ENCODE data around the gene SUPT4H1.

The SUPT4H1 gene

DNA sequence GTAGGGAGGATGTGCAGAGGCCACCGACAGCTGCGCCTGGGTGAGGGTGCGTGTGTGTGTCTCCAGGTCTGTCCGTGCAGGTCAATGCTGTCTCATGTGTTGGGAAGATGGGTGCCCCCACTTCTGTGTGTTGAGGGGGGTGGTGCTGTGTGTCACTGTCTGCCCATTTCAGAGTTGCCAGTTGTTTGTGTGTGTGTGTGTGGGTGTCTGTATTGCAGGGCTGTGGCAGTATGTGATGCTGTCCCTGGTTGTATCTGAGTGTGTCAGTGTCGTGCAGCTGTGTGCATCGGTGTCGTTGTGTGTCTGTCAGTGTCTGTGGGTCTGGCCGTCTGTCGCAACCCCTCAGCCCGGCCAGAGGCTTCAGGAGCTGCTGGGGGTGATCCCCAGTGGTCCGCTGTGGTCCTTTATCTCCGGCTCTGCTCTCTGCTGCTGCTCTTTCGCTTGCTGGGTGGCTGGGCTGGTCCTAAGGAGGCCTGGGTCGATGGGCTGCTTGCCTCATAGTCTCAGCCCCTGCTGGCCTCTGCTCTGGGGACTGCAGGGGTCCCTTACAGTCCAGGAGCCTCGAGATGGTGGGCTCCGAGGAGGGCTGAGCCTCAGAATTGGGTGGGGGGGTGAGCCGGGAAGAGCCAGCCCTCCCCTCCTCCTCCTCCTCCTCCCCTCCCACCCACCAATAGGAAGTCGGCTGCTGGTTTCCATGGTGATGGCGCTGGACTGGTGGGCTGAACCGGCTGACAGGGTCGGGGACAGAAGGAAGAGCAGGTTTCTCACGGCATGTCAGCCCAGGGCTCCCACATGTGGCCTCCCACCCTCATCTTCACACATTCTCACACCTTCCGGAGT, 23.6 kb downstream of the SUPT4H1 start, which contains the start of gene TSPOAP1:
Gene TSPOAP1, minus strand, starts transcription at position 601 of the 840 bp plus-strand sequence. CDS start 875 bp downstream, outside the sequence.
- DNase-seq, result no peak

DNA sequence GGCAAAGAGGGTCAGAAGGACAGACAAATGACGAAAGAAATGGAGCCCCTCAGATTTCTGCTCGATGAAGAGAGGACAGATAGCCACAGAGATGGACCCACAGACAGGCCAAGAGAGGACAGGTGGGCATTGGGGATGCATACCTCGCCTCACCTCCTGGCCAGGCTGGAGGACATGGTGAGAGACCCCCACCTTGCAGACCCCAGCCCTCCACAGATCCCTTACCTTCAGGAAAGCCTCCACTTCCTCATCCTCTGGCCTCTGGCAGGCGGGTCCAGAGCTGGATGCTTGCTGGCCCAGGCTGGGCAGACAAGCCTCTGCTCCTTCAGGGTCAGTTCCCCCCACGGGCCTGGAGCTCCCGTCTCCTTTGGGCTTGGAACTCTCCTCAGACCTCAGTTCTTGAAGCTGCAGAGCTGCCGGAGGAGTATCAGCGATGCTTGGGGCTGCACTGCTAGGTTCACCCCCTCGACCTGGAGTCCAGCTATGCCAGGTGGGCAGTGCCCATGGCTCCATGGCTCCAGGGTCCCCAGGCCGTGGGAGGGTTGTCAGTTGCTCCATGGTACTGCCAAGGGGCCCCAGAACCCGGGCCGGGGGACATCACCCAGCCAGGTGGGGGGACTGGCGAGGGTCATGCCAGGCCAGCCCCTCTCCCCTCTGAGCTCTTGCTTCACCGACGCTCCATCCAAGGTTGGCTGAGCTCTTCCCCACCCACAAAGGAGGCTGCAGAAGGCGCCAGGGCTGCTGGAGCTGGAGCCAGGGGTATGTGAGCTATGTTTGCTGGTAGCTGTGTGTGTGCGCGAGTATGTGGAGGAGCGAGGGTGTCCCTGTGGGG, 24.4 kb downstream of the SUPT4H1 start:
- DNase-seq, result no peak

DNA sequence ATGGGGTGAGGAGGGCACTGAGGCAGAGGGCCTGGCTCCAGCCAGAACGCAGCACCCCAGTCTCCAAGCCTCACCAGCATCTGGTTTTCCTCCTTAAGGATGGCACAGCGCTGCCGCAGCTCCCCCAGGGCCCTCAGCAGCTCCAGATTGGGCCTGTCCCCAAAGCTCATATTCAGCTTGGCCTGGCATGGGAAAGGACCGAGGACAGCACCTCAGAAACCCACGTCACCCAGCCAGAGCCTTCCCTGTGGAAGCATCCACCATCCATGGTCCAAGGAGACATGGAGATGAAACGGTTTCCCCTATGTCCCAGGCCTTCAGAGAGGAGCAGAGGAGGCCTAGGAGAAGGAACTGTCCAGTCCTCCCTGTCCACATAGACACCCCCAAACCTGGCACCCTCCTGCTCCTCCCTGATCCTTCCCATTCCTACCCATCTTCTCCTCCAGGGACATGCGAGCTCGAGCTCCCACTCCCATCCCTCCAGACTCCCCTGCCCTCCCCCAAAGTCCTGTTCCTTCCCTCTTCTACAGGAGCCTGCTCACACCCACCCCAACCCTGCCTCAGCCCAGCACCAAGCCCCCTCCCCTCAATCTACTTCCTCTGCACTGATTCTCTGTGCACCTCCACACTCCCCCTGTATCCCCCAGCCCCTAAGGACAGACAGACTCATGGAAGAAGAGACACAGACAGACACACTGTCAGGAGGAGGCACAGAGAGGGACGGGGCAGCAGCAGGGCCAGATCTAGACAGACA, 25.2 kb downstream of the SUPT4H1 start:
- DNase-seq, result no peak

DNA sequence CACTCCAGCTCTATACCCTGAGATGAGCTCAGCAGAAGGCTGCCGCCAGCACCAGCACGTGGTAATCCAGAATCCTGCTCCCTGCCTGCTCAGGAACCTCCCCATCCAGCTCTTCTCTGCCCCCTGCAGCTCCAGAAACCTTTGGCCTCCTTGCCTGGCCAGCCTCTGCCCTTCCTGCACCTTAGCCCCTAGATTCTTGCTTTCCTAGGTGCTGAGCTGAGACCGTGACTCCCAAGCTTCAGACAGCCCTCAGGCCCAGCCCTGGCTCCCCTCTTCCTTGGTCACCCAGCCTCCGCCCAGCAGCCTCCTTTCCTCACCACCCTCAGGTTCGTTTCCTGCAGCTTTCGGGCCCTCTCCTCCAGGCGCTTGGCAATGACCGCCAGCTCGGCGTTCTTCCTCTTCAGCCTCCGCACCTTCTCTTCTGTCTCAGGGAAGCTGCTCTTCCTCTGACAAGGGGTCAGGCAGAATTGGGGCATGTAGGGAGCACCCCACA, 26.0 kb downstream of the SUPT4H1 start:
- DNase-seq, result no peak

DNA sequence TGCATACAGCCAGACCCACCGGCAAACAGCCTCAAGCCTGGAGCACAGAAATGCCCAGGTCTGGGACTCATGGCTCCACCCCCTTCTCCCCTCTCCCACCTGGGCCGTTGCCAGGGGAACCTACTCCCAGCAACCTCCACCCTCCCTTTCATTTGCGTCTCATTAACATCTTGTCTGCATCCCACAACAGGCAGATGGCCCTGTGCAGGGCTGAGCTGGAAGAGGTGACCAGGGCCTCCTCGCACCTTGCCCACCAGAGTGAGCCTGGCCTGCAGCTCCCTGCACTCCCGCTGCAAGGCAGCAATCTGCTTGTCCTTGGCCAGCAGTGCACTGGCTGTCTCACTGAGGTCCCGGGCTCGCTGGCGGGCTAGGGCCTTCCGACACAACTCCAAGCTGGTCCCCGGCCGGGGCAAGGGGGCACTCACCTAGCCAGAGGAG, 26.7 kb downstream of the SUPT4H1 start:
- no peak for DNase-seq

DNA sequence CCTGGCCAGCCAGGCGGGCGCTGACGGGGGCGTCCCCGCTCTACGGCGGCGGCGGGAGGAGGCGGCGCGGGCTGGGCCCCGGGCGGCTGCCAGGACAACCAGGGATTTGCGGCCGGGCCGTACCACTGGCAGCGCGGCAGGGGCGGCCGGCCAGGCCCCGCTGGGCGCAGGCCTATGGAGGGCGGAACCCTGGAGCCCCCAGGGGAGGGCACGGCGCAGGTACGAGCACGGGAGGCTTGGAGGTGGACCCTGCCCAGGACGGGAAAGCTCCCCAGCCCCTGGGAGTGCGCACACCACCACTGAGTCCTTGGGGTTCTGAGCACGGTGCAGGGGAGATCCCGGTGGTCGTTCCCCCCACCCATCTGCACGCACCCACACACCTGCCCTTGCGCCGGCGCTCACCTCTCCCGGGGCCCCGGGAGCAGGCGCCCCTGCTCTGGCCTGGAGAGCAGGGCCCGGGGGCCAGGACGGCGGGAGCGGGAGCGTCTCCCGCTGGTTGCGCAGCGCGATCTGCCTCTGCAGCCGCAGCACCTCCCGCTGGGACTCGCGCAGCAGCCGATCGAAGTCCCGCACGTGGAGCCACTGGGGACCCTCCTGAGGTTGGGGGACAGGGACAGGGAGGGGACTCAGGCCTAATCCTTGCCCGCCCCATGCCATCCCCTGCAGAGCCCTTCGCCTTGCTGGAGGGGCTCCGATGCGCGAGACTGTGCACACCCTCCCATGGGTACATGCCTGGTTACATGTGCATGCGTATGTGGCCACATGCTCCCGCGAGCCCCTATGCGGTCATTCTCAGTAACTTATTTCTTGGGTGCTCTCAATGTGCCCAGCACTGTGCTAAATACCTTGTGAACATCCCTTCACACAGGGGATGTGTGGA, 27.4 kb downstream of the SUPT4H1 start:
- DNase-seq, result no peak

DNA sequence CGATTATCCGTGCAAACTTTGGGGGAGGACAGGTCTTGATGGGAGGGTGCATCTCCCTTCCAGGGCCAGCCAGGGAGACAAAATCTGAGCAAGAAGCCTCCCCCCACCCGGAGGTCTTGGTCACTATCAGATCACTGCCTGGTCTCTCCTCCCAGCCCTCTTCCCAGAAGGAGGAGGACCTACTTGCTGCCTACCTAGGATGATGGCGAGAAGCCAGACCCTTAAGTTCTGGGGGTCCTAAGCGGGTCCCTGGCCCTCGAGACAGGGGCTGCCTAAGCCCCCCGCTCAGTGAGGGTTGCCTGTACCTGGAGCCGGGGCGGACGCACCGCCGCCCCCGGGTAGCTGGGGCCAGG, 28.0 kb downstream of the SUPT4H1 start:
- DNase-seq, result no peak

DNA sequence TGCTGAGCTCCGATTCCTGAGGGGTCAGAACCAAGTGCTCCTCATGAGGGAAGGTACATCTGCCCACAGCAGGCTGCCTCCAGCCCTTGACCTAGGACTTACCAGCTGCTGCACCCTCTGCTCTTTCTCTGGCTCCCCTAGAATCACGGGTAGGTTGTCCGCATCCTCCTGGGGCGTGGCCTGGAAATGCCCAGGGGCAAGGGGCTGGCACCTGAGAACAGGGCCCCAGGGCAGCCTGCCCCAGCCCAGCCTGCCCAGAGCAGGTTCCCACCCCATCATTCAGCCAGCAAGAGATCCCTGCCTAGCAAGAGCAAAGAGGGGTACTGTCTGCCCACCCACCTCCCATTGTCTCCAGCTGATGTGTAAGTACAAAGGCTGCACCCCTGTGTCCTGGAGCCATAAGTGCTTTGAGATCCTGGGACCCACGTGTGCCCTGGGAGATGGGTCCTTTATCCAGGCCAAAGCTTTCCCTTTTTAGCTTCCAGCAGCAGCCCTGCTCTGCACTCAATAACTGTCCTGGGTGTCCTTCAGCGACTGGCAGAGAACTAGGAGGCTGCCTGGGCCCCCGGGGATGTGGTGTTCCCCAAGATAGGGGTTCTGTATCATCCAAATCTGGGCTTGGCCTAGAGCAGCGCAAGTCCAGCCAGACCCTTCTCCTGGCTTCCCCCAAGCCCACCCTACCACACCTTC, 28.5 kb downstream of the SUPT4H1 start:
- DNase-seq, result no peak

DNA sequence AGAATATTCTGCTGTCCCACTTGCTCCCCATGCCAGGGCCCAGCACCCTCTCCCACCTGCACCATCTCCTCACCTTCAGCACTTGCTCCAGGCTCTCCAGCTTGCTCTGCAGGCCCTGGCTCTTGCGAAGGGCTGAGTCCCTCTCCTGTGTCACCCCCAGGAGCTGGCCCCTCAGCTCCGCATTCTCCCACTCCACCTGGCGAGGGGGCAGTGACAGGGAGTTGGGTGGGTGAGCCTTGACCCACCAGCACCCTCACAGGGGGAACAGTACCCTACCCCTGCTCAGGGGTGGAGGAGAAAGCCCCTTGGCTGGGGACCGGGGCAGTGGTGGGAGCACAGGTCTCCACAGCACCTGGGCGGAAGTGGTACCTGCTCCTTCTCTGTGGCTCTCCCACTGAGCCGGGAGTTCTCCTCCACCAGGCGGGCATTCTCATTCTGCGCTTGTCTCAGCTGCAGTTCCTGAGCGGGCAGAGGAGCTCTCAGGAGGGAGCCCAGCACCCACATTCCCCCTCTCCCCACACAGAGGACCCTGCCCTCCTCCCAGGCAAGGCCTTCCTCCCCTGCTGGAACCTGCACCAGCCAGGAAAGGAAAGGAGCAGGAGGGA, 29.3 kb downstream of the SUPT4H1 start:
- DNase-seq, result no peak

DNA sequence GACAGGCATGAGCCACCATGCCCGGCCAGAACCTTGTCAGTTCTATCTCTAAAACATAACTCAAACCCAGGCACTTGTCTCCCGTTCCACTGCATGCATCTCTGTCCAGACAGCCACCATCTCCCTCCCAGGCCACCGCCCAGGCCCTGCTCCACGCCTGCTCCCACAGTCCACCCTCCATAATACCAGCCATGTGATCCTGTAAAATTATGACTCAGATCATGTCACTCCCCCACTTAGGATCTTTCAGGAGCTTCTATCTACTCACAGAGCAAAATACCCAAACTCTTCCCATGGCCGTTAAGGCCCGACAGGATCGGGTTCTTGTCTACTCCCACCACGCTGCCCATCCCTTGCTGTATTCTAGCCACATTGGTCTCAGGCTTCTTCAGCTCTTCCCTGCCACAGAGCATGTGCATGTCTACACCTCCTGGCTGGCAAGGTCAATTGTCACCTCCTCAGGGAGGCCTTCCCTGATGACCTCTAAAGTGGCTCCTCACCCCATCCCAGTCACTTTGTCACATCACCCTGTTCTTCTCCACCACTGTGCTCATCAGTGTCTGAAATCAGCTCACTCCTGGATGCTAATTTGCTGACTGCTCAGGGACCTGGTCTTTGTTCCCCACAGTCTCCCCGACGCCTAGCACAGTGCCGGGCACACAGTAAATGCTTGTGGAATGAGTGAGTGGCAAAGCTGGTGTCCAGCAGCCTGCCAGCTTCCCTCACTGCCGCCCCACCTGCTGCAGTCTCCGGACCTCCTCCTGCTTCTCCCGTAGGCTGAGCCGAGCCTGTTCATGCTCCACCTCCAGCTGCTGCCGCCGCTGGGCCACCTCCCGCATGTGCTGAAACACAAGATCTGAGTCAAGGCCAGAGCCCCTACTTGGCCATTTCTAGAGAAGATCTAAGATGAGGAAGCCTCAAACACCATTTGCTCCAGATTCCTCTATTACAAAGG, 30.2 kb downstream of the SUPT4H1 start:
- DNase-seq, result no peak

DNA sequence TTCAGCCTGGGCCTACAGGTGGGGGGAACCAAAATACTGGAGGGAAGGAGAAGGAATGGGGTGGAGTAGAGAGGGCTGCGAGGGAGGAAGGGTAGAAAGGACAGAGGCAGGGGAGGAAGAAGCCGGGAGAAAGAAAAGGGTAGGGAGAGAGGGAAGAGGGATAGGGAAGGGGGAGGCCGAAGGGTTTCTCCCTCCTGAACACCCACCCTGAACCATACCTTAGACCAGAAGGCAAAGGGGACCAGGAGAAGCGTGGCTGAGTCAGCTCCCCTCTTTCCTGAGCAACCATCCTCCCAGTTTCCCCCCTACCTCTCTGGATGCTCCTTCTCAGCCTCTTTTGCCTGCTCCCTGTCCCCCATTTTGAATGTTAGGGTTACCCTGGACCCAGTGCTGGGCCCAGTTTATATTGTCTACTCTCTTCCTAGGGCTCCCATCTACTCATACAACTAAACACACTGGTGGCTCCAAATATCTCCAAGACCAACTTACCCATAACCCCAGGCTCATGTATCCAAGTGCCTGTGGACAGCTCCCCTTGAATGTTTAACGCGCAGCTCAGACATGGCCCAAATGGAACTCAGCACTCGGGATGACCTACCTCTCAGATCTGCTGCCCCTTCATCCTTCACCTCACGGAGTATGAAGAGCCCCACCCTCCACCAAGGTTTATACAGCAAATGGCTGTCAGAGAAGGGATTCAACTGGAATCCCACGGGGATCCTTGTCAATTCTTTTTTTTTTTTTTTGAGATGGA, 31.3 kb downstream of the SUPT4H1 start:
- DNase-seq, result no peak

DNA sequence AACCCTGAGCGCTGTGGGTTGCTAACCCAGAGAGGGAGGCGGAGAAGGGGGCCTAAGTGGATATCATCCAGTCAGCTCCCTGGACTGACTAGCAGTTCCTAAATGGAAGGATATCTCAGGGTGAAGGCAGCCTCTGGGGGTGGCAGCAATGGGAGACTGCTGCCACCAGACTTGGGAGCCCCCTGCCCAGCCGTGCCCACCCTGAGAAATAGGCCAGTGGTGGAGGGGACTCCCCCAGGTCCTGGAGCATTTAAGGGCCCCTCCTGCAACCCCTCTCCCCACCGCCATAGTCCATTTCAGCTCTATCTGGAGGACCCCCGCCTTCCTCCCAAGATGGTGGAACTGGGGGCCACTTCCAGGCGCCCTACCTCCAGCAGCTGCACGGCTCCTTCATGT, 31.8 kb downstream of the SUPT4H1 start:
- DNase-seq, result no peak

DNA sequence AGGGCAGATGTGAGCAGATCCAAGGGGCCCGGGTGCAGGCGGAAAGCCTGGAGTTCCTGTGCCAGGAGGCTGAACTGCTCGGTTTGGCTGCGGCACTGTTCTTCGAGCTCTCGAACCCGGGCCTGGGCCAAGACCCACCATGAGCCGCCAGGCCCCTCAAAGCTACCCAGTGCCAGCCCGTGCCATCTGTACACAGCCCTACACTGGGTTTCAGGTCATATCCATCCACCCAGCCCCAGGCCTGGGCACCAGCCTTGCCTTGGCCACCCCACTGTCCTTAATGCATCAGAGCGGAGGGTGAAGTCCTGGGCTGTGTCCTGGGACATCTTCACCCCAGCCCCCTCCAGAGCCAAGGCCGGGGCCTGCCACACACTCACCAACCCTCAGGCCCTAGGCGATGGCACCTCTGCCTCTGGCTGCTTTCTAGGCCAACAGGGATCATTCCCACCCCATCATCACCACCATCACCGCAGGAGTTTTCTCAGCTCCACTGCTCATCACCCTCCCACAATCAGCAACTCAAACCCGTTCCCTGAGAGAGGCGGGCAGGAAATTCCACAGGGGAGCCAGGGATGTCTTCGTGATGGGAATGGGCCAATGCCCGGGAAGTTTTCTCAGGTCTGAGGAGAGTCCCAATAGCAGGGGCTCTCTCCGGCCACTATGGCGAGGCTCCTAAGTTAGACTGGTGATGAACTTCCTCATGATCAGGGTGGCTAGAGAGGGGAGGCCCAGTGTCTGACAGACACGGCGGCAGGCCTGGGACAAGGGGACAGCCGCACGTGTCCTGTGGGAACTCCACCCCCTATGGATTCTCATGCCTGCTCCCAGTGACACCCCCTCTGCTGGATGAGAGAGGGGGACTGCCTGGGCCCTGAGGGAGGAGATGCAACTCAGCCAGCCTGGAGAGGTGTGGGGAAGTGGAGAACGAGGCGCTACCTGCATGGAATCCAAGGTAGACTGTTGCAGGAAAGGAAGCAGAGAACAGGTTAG, 32.5 kb downstream of the SUPT4H1 start:
- no peak for DNase-seq

DNA sequence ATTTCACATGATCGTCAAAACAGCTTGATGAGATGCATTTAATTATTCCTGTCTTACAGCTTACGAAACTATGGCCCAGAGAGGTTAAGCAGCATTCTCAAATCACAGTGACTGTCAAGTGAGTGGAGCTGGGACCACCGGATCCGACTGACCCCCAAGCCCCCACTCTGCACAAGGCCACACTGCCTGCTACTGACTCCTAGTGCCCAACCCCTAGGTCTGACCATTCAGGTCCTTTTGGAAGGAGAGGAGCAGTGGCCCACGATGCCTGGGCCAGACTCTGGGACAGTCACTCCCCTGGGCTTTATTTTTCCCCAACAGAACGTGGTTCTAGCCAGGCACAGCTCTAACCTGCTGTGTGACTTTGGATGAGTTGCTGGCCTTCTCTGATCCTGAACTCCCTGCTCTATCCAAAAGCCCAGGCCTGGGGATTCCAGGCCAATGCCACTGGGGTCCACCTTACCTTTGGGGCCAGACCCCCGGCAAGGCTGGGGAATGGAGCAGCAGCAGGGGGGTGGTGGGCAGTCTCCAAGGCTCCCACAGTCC, 33.3 kb downstream of the SUPT4H1 start:
- no peak for DNase-seq

DNA sequence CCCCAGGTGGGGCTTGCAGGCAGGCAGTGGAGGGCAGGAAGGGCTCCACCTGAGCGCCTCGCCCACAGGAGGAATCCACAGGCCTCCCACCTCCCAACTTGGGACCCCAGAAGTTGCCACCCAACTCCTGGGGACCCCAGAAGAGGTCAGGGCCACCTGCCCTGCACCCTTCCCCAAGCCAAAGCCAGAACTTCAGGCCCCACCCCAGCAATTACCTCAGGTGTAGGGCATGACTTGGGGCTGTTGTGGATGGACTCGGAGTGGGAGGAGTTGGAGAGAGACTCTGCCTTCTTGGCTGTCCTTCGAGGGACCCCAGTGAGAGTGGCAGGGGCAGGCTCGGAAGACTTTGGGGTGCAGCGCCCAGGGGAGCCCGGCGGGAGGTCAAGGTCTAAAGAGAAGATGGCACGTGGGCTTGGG, 33.9 kb downstream of the SUPT4H1 start:
- no peak for DNase-seq

DNA sequence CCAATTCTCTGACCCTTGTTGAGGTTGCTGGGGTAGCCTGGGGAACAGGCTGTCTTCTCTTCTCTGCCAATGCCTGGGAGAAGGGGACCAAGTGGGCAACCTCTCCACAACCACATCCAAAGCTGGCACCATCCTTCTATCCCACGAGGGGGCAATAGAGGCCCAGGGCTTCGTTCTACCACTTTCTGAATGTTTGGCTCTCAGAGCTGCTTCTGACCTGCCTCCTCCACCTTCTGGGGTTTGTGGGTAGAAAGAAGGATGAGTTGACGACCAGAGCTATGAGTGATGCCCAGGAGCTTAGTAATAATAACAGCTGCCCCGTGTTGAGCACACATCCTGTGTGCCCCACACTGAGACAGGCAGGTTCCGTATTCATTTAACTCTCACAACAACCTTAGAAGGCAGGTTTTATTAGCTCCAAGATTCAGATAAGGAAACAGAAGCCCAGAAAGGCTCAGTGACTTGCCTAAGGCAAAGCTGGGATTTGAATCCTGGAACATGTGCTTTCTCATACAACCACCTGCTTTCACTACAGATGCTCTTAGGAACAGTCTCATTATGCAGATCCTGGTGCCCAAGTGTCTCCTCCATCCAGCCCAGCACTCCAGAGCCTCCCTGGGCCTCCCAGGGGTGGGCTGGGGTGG, 34.5 kb downstream of the SUPT4H1 start:
- DNase-seq, result no peak
